ENCODE measurements around the gene THY1.
A peak's percentile ranks its signal among the peaks of the same experiment; 100 is the strongest.

The THY1 gene

DNA sequence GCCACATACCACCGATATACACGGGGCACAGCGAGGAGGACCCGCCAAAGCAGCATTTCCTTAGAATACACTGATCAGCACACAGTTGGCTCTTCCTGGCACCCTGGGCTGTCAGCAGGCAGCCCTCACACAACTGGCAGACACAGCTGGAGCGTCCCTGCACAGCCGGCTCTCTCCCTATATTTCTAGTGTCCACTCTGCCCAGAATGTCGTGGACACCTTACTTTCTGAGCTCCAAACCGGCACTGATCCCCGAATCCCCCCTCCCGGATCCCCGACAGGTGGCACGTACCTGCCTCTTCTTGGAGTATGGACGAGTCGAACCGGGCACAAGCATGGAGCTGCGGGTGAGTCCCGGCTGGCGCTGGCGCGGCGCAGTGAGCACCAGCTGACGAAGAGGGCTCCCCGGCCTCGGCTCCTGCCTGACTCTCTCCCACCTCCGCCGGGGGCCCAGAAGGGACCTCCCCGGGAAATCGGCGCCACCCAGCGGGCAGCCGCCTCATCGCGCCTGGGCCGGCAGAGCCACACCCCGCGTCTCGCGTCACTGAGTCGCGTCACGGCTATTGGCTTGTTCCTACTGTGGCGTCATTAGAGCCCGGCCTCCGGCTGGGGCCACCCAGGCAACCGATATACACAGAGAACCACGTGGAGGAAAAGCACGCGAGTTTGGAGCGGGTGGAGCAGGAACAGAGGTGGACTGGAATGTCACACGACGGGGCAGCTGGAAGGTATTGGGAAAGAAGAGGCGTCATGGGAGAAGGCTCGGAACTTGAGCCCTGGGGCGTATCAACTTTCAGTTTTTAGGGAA, 41.6 kb downstream of the THY1 start, which contains the start of gene USP2:
Gene USP2, minus strand, starts transcription at position 510 of the 808 bp plus-strand sequence. CDS start 8,210 bp downstream, outside the sequence.
- DNase-seq, result peak; percentile 91

- DNase-seq, result no peak
These were observed 42.2 kb downstream of the THY1 start for GRCh38 chr11:119380827-119381180.

DNA sequence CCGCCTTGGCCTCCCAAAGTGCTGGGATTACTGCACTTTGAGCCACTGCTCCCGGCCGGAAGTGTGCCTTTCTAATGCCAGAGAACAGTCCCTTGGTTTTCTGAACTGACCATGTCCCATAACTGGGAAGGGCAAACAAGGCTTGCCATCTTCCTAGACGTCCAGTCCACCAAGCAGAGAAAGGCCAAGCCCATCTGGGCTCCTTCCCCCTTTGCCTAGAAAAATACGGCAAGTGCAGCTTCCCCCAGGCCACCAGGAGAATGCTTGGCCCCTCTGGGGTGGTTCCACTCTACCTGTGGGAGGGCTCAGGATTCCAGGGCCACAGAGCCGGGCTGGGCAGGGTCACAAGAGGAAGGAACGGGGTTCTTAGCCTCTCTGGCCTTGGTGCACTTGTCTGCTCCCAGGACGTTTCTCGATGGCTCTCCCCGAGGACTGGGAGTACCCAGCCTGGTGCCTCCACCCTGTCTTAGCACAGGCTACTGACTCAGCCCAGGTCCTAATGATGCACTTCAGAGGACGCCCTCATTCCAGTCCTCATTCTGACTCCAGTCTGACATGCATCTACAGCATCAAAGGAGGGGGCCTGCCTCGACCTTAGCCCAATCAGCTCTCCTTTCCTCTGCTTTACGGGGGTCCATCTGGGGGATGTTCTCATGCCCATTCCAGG, 42.7 kb downstream of the THY1 start:
- DNase-seq, result no peak

- no peak for DNase-seq
These were observed 44.0 kb downstream of the THY1 start for GRCh38 chr11:119378851-119379465.

DNA sequence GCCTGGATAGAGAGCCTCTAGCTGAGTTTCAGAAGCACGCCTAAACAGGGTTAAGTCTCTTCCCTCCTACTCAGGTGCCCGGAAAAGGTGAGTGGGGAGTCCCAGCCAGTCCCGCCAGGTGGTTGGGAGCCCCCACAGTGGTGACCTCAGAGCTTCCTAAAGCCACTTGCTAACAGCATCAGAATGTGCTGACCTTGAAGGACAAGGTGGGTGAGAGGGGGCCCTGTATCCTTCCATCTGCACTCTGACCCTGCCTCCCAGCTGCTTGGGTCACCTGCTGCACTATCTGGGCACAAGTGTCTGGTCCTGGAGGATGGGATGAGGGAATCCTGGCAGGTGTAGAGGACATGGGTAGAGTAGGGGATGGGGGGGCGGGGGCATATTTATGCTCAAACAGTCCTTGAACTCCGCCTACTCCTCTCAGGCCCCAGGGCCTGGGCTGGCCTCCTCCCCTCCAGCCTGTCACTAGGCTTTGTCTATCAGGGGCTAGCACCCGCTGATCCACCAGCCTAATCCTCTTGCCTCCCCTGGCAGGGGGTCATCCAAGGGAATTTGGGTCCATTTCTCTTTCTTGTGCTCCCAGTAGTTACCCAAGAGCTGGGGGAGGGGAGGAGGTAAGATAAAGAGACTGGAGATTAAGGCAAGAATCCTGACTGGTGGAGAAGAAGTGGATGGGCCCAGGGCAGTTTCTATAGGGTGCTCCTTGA, 44.9 kb downstream of the THY1 start:
- no peak for DNase-seq

DNA sequence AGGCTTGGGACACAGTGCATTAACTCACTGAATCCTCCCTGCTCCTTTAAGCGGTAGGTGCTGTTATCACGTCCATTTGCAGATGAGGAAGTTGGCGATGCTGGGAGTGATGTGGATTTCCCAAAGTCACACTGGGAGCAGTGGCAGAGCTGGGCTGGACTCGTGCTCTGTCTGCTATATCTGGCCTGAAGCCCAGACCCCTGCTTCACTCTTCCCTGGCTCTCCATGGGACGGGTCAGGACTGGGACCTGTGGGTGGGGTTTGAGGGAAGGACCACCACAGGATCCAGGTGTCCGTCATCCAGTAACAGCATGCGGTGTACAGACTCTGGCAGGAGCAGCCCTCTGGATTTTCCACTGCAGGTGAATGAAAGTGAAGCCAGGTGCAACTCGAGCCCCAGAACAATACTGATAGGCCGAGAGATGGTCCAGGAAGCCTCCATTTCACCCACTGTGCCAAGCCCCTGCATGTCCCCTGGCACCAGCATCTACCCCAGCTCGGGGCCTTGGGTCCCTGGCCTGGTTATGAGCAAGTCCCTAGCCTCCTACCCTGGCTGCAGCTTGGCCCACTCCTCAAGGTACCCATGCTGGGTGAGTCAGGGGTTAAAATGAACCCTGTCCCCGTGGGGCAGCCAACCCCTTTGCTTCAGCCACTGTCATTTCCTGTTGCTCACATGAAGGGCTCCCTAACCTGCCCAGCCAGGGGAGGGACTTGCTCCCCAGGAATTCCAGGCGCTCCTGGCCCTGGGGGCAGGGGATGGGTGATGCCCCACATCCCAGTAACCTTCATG, 45.7 kb downstream of the THY1 start:
- DNase-seq, result no peak

- DNase-seq, result no peak
These were observed 46.6 kb downstream of the THY1 start for GRCh38 chr11:119376197-119376847.

- DNase-seq, result no peak
These were observed 47.4 kb downstream of the THY1 start for GRCh38 chr11:119375337-119376196.

DNA sequence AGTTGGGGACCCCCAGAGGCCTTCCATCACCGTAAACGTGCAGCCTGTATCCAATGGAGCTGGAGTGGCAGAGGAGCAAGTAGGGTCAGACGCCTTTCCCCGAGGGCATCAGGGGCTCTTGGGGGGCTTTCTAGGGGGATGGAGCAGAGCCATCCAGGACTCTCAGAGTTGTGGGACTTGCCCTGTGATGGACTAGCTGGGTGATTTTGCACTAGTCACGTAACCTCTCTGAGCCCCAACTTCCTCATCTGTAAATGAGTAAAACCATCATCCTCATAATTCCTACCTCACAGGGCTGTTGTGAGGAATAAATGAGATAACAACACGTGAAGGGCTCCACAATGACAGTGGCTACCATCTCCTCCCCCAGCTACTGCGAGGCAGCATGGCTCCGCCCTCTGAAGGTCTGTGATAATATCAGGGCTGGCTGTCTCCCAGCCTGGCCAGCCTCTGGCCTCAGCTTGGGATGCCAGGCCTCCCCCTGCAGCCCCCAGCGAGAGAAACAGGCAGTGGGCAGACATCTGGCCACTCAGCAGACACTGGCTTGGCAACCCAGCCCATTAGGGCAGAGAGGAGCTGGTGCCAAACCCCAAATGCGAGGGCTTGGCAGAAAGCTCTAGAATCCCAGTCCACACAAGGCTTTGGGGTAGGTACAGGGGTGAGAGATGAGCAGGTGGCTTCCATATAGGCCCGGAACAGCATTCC, 48.2 kb downstream of the THY1 start:
- no peak for DNase-seq

DNA sequence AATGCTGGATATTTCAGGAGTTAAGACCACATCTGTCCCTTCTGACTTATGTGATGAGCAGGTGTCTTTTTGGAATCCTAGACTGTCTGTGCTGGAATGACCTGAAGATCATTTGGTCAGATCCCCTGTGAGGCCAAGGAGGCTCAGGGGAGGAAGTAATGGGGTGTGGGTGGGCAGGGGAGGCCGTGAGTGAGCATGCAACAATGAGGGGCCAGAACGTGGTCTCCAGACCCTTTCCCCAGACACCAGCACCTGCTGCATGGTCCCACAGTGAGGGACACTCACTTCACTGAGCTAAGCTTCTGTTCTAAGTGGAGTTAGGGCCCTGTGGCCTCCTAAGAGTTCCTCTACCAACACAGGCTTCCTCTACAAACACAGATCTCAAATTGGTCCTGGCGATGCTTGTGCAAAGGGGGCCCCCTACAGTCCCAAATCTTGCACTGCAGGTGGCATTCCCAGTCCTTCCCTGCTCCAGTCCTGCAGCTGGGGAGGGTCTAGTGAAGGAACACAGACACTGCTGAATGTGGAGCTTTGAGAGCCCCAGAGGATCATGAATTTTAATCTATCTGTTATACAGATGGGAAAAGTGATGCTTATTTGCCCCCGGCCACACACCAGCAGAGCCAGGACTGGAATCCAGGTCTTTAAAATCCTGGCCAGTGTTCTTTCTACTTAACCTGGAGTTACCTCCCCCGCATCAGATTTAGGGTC, 48.9 kb downstream of the THY1 start:
- DNase-seq, result peak; percentile 53

DNA sequence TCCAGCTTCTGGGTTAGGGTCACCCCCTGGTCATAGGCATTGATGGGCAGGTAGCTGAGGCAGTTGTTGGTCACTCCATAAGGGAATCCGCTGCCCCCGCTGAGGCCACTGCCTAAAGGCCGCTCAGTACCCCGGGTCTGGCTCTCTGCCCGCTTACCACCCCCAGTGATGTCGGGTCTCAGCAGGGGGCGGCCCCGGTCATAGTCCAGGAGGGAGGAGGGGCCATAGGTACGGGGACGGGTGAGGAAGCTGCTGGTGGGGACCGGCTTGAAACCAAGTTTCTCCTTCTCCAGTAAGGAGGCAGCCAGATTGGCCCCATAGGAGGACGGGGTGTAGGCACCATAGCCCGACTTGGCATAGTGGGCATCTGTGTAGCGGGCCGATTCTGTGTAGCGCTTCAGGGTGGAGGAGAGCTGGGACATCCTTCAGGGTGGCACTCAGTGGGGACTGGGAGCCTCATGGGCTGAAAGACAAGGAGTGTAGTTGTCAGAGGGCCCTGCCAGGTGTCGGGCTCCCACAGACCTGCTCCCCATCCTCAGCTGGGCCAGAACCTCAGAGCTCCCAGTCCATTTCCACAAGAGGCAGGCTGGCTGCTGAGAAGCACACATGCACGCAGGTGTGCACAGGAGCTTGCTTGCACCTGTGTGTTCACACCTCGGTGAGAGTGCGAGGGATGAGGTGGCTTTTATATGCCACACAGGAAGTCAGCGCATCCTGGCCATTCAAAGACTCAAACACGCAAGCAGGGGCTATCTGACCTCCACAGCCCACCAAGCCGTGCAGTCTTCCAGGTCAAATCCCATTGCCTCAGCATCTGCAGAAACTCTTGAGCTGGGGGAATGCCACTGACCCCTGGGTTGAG, 49.7 kb downstream of the THY1 start:
- no peak for DNase-seq

- DNase-seq, result no peak
These were observed 50.5 kb downstream of the THY1 start for GRCh38 chr11:119372260-119373058.

DNA sequence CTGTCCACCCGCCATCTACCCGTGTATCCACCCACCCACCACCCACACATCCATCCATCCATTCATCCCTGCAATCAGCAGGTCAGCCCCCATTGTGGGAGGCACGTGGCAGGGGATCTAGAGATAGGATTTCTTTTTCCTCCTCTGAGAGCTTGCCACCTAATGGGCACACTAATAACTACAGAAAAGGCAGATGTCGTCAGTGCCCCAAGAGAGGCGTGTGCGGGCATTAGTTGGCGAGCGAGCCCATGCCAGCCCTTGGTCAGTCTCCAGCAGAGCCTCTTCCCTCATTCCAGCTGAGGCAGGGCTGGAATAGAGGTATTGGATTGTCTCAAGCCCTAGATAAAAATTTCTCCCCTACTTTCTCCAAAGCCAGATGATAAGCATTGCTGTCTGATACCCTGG, 51.2 kb downstream of the THY1 start:
- DNase-seq, result no peak

- no peak for DNase-seq
These were observed 51.8 kb downstream of the THY1 start for GRCh38 chr11:119371067-119371601.

- DNase-seq, result no peak
These were observed 52.4 kb downstream of the THY1 start for GRCh38 chr11:119370486-119371046.

- DNase-seq, result no peak
These were observed 53.6 kb downstream of the THY1 start for GRCh38 chr11:119369132-119369925.

All from GDM1 (cell line).